Loucy (cell line): ENCODE data around the gene CHN2.
"Not testable (repeated sequence)": the region's sequence is repeated elsewhere in the genome, so short reads cannot be mapped to it uniquely, and the experiment has no call there.

Experiments
- H2AFZ ChIP-seq: fragments of 200-600 bp; sonication (generic); 2 replicates; pipeline ENCODE4 v1.6.0; 2016; ENCODE audit warnings: antibody characterized with exemption, mild to moderate bottlenecking, low read length, moderate library complexity
- H3F3A ChIP-seq: fragments of 200-600 bp; 2 replicates; pipeline ENCODE4 v1.6.0; 2016; ENCODE audit warnings: antibody characterized with exemption, low read depth, mild to moderate bottlenecking
- H3K27me3 ChIP-seq: fragments of 200-600 bp; sonication (generic); 2 replicates; pipeline ENCODE4 v1.6.1; 2014; ENCODE audit warnings: low read length, mild to moderate bottlenecking; ENCODE audit not compliant: insufficient read depth, poor library complexity, severe bottlenecking
- H3K36me3 ChIP-seq: fragments of 200-600 bp; sonication (generic); 2 replicates; pipeline ENCODE4 v1.6.1; 2016; ENCODE audit warnings: low read length; ENCODE audit not compliant: insufficient read depth
- H3K4me1 ChIP-seq: fragments of 200-600 bp; sonication (generic); 2 replicates; pipeline ENCODE4 v1.5.1; 2014; ENCODE audit warnings: low read length, mild to moderate bottlenecking; ENCODE audit not compliant: insufficient read depth, poor library complexity, severe bottlenecking
- H3K4me2 ChIP-seq: fragments of 200-600 bp; sonication (generic); 2 replicates; pipeline ENCODE4 v1.6.0; 2014; ENCODE audit warnings: antibody characterized with exemption, low read length, low read depth, mild to moderate bottlenecking; ENCODE audit not compliant: poor library complexity, severe bottlenecking
- H3K4me3 ChIP-seq: fragments of 200-600 bp; sonication (generic); 2 replicates; pipeline ENCODE4 v1.5.1; 2014; ENCODE audit warnings: low read length, mild to moderate bottlenecking, mixed read lengths; ENCODE audit not compliant: poor library complexity, severe bottlenecking
- H3K79me2 ChIP-seq: fragments of 200-600 bp; sonication (generic); 2 replicates; pipeline ENCODE4 v1.6.1; 2014; ENCODE audit warnings: low read length; ENCODE audit not compliant: insufficient read depth
- H3K9ac ChIP-seq: fragments of 200-600 bp; sonication (generic); 2 replicates; pipeline ENCODE4 v1.6.0; 2014; ENCODE audit warnings: mild to moderate bottlenecking, low read depth, low read length, moderate library complexity; ENCODE audit not compliant: poor library complexity, severe bottlenecking
- H3K9me2 ChIP-seq: fragments of 200-600 bp; sonication (generic); replicated peaks from 2 replicates; pipeline ENCODE4 v1.6.1; 2016; ENCODE audit warnings: low read depth, low read length, mixed read lengths
- H3K9me3 ChIP-seq: fragments of 200-600 bp; sonication (generic); 2 replicates; pipeline ENCODE4 v1.6.1; 2014; ENCODE audit warnings: mild to moderate bottlenecking, antibody characterized with exemption, low read length, low read depth; ENCODE audit not compliant: insufficient read depth
- H4K20me1 ChIP-seq: fragments of 200-600 bp; sonication (generic); 2 replicates; pipeline ENCODE4 v1.6.0; 2014; ENCODE audit warnings: antibody characterized with exemption, low read length, mild to moderate bottlenecking; ENCODE audit not compliant: insufficient read depth, poor library complexity, severe bottlenecking
- CTCF ChIP-seq: fragments of 200-600 bp; sonication (generic); conservative IDR thresholded peaks from 2 replicates; pipeline ENCODE4 v1.5.1; 2014; ENCODE audit warnings: mild to moderate bottlenecking, antibody characterized with exemption, low read length
- EZH2phosphoT487 ChIP-seq: fragments of 200-600 bp; IDR thresholded peaks from 2 replicates; pipeline ENCODE4 v1.6.1; 2018; ENCODE audit warnings: antibody characterized with exemption, mild to moderate bottlenecking, moderate library complexity, borderline replicate concordance

The CHN2 gene

DNA sequence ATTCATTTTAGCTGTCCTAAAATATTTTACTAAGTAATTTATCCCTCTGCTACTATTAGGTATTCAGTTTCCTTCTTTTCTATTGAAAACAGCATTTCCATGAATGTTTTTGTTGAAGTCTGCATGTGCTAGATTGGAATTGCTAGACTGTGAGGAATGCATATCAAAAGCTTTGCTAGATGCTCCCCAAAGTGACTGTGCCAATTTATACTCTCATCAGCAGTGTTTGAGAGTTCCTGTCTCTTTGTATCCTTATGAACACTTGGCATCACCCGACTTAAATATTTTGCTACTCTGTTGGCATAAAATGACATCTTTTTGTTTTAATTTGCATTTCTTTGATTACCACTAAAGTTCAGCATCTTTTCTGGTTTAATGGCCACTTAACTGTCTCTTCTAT lies 324.0 kb downstream of the CHN2 start:
- peaks cover 5% of the 10 kb centered on the region for H3K9me3 ChIP-seq
- H3F3A ChIP-seq, result no peaks in the 10 kb centered on the region
- no peak overlapping the region for H3K4me2 ChIP-seq
- no peaks in the 10 kb centered on the region for H3K79me2 ChIP-seq
- H3K36me3 ChIP-seq, result no peaks in the 10 kb centered on the region
- TF ChIP-seq CTCF (no peak), EZH2phosphoT487 (no peak)
- H4K20me1 ChIP-seq, result no peaks in the 10 kb centered on the region
- H3K9me2 ChIP-seq, result no peaks in the 10 kb centered on the region
- H3K4me1 ChIP-seq, result no peaks in the 10 kb centered on the region
- H3K4me3 ChIP-seq, result no peak overlapping the region
- no peaks in the 10 kb centered on the region for H3K27me3 ChIP-seq
- no peak overlapping the region for H2AFZ ChIP-seq
- no peak overlapping the region for H3K9ac ChIP-seq

DNA sequence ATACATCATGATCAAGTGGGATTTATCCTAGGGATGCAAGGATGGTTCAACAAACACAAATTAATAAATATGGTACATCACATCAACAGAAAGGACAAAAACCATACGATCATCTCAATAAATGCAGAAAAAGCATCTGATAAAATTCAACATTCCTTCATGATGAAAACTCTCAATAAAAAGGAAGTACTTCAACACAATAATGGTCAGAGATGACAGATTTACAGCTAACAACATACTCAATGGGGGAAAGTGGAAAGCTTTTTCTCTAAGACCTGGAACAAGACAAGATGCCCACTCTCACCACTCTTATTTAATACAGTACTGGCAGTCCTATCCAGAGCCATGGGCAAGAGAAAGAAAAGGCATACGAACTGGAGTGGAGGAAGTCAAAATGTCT lies 329.2 kb downstream of the CHN2 start:
- Histone ChIP-seq H3K9me2 (no peaks in the 10 kb centered on the region), H3K4me2 (no peak overlapping the region), H3K36me3 (no peaks in the 10 kb centered on the region), H4K20me1 (no peaks in the 10 kb centered on the region), H3K27me3 (no peaks in the 10 kb centered on the region), H3K79me2 (no peaks in the 10 kb centered on the region), H3F3A (no peaks in the 10 kb centered on the region), H3K4me1 (no peaks in the 10 kb centered on the region), H3K9me3 (peaks cover 5% of the 10 kb centered on the region), H3K9ac (no peak overlapping the region), H2AFZ (no peak overlapping the region), H3K4me3 (no peak overlapping the region)
- TF ChIP-seq EZH2phosphoT487 (no peak), CTCF (no peak)

DNA sequence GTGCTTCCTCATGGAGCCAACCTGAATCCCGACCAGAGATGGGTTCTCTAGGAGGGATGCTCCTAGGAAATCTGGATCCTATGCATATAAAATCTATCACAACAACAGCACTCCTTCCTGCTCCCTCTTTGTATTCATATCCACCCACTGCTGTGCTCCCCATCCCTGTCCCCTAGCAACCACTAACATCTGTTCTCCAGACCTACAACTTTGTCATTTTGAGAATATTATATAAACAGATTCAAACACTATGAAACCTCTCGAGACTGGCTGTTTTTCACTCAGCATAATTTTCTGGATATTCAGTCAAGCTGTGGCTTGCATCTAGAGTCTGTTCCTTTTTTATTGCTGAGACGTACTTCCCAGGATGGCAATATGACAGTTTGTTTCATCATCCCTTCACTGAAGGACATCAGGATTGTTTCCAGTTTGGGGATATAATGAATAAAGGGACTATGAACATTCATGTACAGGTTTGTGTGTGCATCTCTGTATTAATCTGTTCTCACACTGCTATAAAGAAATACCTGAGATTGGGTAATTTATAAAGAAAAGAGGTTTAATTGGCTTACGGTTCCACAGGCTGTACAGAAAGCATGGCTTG lies 333.0 kb downstream of the CHN2 start:
- Histone ChIP-seq H3K36me3 (no peaks in the 10 kb centered on the region), H3K9me3 (no peaks in the 10 kb centered on the region), H3K4me1 (no peaks in the 10 kb centered on the region), H3K9ac (no peak overlapping the region), H3K79me2 (no peaks in the 10 kb centered on the region), H3K4me3 (no peak overlapping the region), H4K20me1 (no peaks in the 10 kb centered on the region), H3K4me2 (no peak overlapping the region), H3F3A (no peaks in the 10 kb centered on the region), H2AFZ (no peak overlapping the region), H3K9me2 (no peaks in the 10 kb centered on the region), H3K27me3 (no peaks in the 10 kb centered on the region)
- TF ChIP-seq EZH2phosphoT487 (no peak), CTCF (no peak)

- not testable (repeated sequence) for H3K4me2 ChIP-seq, H3K9me3 ChIP-seq, H3K4me1 ChIP-seq, H3K4me3 ChIP-seq, H3K79me2 ChIP-seq, H3K36me3 ChIP-seq, H3K9me2 ChIP-seq, H3K9ac ChIP-seq, H4K20me1 ChIP-seq, H3F3A ChIP-seq, H3K27me3 ChIP-seq, H2AFZ ChIP-seq
Observed at GRCh38 chr7:29528526-29528925, 334.0 kb downstream of the CHN2 start.
